HUES48 (cell line): Measurements from ENCODE around the gene SLC27A4.

ENCODE experiments used
- H3K27ac ChIP-seq: one replicate; pipeline ENCODE4 v1.7.0; 2013; ENCODE audit warnings: low read depth, low read length, inconsistent platforms
- H3K27me3 ChIP-seq: 2 replicates; pipeline ENCODE4 v1.6.1; 2013; ENCODE audit warnings: mild to moderate bottlenecking, low read length; ENCODE audit not compliant: control insufficient read depth, insufficient read depth
- H3K36me3 ChIP-seq: 2 replicates; pipeline ENCODE4 v1.6.1; 2013; ENCODE audit warnings: low read length; ENCODE audit not compliant: control insufficient read depth, insufficient read depth
- H3K4me1 ChIP-seq: 2 replicates; pipeline ENCODE4 v1.6.1; 2013; ENCODE audit warnings: mild to moderate bottlenecking, low read length; ENCODE audit not compliant: control insufficient read depth, insufficient read depth
- H3K4me3 ChIP-seq: 2 replicates; pipeline ENCODE4 v1.5.1; 2013; ENCODE audit warnings: mild to moderate bottlenecking, low read depth, low read length
- H3K9ac ChIP-seq: 2 replicates; pipeline ENCODE4 v1.6.1; 2013; ENCODE audit warnings: mild to moderate bottlenecking, low read depth, low read length, moderate library complexity
- H3K9me3 ChIP-seq: 2 replicates; pipeline ENCODE4 v1.6.1; 2013; ENCODE audit warnings: low read length; ENCODE audit not compliant: control insufficient read depth, insufficient read depth

SLC27A4 gene

GRCh38 chr9:128383791-128384190, 43.5 kb downstream of the SLC27A4 start:
- peaks cover 41% of the 10 kb centered on the region for H3K4me1 ChIP-seq
- H3K27ac ChIP-seq: peak overlapping the region; percentile 70

GRCh38 chr9:128384801-128385495, 44.6 kb downstream of the SLC27A4 start:
- peaks cover 32% of the 10 kb centered on the region for H3K36me3 ChIP-seq
- peaks cover 46% of the 10 kb centered on the region for H3K4me1 ChIP-seq
- no peaks in the 10 kb centered on the region for H3K9me3 ChIP-seq
- H3K4me3 ChIP-seq: no peak overlapping the region
- H3K9ac ChIP-seq: no peak overlapping the region
- H3K27ac ChIP-seq: no peak overlapping the region
- H3K27me3 ChIP-seq: peaks cover 80% of the 10 kb centered on the region

More at GRCh38 chr9:128383791-128384190, 43.5 kb downstream of the SLC27A4 start:
- Histone ChIP-seq H3K27me3 (peaks cover 69% of the 10 kb centered on the region), H3K9ac (no peak overlapping the region), H3K9me3 (no peaks in the 10 kb centered on the region), H3K4me3 (0 out of 2 replicates have a peak overlapping the region, but pooled peaks have one; percentile 0), H3K36me3 (peaks cover 24% of the 10 kb centered on the region)

- Histone ChIP-seq H3K9me3 (no peaks in the 10 kb centered on the region), H3K36me3 (peaks cover 32% of the 10 kb centered on the region), H3K4me1 (peaks cover 53% of the 10 kb centered on the region), H3K27ac (no peak overlapping the region), H3K4me3 (no peak overlapping the region), H3K9ac (no peak overlapping the region), H3K27me3 (peaks cover 89% of the 10 kb centered on the region)
Measured at GRCh38 chr9:128385496-128386460, 45.5 kb downstream of the SLC27A4 start.

DNA sequence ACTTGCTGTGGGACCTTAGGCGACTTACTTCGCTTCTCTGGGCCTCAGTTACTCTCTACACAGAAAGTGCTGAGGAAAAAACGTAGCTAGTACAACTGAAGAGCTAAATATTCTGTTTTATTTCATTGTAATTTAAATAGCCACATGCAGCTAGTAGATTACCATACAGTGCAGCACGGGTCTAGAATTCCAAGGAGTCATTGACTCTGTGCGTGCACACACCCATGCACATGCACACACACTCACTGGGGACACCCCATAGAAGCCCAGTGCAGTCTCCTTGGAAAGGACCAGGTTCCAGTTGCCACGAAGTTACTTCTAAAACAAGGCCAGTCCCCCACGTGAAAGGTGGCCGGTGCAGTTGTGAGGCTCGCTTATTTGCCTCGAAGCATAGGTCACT, 47.8 kb downstream of the SLC27A4 start:
- Histone ChIP-seq H3K27ac (no peak overlapping the region), H3K9me3 (no peaks in the 10 kb centered on the region), H3K9ac (no peak overlapping the region), H3K4me1 (peaks cover 56% of the 10 kb centered on the region), H3K27me3 (peaks cover 97% of the 10 kb centered on the region), H3K36me3 (peaks cover 32% of the 10 kb centered on the region), H3K4me3 (no peak overlapping the region)

DNA sequence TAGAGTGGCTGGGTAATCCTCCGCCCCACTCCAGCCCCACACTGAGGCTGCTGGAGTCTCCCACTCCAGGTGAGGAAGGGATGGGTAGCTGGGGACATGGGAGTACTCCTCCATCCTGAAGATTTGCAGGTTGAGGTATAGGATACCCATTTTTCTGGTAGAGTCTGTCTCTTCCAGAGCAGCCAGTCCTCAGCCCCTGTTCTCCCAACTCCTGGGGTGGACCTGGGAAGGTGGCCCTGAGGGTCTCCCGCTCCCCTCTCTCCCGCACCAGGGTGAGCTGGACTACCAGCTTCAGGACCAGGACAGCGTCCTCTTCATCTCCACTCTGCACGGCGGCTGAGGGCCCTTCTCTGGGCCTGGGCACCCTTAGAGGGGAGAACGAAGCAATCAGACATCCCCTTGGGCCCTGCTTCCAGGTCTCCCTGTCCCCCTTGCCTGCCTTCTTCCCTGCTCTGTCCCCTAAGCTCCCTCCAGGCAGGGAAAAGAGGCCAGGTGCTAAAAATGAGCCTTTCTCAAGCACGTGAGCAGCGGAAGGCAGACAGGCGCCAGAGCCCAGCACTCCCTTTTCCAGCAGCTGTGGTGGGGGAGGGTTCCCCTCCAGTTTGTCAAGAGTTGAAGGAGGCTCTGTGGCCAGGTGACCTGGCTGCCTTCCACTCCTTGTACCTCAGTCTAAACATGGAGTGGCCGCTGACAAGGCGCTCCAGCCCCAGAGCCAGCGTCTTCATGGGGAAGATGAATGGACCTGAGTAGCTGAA, 49.2 kb downstream of the SLC27A4 start:
- peaks cover 54% of the 10 kb centered on the region for H3K4me1 ChIP-seq
- H3K9ac ChIP-seq: no peak overlapping the region
- H3K9me3 ChIP-seq: no peaks in the 10 kb centered on the region
- peaks cover 29% of the 10 kb centered on the region for H3K36me3 ChIP-seq
- no peak overlapping the region for H3K27ac ChIP-seq
- no peak overlapping the region for H3K4me3 ChIP-seq
- H3K27me3 ChIP-seq: peaks cover 97% of the 10 kb centered on the region

DNA sequence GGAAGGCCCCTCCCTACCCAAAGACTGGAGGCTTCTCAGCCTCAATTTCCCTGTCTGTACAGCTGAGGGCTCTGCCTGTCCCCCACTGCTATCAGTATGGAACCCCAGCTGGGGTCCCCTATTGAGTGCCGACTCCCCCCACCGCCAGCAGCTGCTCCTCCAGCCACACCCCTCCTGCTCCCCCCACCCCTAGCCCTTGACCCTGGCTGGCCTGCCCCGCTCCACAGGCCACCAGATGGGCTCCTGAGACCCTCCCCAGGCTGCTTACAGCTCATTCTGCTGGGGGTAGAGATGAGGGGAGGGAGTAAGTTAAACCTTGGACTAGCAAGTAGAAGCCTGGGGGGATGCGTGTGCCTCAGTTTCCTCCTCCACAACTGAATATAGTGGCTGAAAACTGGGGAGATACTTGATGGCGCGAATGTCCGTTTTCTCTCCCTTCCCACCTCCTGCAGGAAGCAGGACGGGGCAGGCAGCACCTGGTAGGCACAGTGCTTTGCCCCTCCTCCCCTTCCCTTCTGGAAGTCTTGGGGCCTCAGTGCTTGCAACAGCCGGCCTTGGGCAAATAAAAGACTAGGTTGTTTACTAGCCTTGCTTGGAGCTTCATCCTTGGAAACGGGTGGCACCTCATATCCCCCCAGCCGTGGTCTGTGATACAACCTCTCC, 50.0 kb downstream of the SLC27A4 start:
- Histone ChIP-seq H3K4me1 (peaks cover 52% of the 10 kb centered on the region), H3K27me3 (peaks cover 97% of the 10 kb centered on the region)

DNA sequence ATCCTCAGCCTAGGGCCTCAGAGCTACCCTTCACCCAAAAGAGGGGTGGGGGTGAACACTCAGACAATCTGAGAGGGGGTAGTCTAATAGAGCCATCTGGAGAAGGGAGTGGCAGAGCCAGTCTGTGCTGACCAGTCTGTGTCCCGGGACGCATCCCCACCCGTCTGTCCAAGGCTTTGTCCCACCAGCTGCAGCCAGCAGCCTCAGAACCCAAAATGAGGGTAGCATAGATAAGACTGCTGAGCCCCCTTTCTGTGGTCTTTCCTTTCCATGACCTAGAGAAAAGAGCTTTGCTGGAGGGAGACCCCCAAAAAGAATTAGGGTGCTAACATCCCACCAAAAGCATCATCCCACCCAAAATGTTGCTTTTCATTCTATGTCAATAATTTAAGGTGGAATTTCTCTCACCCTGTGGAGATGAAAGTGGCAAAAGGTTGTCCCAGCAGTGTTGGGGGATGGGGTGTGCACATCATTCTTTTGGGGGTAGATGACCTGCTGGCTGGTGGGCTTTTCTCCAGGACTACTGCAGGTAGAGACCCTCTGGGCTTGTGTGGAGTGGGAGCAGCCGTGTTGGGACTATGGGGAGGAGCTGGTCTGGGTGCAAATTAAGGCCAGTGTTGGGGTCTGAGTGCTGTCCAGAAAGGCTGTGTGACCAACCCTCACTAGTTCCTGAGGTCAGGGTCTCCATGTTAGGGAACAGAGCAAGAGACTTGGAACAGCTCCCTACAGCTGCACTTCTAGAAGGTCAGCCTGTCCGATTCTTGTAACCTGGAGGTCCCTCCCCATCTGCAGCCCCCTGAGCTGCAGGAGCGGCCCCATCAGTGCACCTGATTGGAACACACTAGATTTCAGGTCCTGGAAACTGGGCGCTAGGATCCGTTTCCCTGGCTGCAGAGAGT, 50.7 kb downstream of the SLC27A4 start:
- peaks cover 99% of the 10 kb centered on the region for H3K27me3 ChIP-seq
- H3K27ac ChIP-seq: no peak overlapping the region
- H3K4me1 ChIP-seq: peaks cover 45% of the 10 kb centered on the region
- no peak overlapping the region for H3K4me3 ChIP-seq
- peaks cover 29% of the 10 kb centered on the region for H3K36me3 ChIP-seq
- no peaks in the 10 kb centered on the region for H3K9me3 ChIP-seq
- no peak overlapping the region for H3K9ac ChIP-seq

More for the DNA sequence above, 50.0 kb downstream of the SLC27A4 start:
- Histone ChIP-seq H3K36me3 (peaks cover 29% of the 10 kb centered on the region), H3K27ac (no peak overlapping the region), H3K9ac (no peak overlapping the region), H3K4me3 (no peak overlapping the region), H3K9me3 (no peaks in the 10 kb centered on the region)

- peaks cover 27% of the 10 kb centered on the region for H3K36me3 ChIP-seq
- no peak overlapping the region for H3K27ac ChIP-seq
- H3K4me3 ChIP-seq: peak overlapping the region; percentile 48; the same call in 1 of the 2 replicates
- H3K9me3 ChIP-seq: no peaks in the 10 kb centered on the region
- peaks cover 99% of the 10 kb centered on the region for H3K27me3 ChIP-seq
- peaks cover 48% of the 10 kb centered on the region for H3K4me1 ChIP-seq
- H3K9ac ChIP-seq: no peak overlapping the region
Measured at GRCh38 chr9:128391956-128392301, 51.6 kb downstream of the SLC27A4 start.

DNA sequence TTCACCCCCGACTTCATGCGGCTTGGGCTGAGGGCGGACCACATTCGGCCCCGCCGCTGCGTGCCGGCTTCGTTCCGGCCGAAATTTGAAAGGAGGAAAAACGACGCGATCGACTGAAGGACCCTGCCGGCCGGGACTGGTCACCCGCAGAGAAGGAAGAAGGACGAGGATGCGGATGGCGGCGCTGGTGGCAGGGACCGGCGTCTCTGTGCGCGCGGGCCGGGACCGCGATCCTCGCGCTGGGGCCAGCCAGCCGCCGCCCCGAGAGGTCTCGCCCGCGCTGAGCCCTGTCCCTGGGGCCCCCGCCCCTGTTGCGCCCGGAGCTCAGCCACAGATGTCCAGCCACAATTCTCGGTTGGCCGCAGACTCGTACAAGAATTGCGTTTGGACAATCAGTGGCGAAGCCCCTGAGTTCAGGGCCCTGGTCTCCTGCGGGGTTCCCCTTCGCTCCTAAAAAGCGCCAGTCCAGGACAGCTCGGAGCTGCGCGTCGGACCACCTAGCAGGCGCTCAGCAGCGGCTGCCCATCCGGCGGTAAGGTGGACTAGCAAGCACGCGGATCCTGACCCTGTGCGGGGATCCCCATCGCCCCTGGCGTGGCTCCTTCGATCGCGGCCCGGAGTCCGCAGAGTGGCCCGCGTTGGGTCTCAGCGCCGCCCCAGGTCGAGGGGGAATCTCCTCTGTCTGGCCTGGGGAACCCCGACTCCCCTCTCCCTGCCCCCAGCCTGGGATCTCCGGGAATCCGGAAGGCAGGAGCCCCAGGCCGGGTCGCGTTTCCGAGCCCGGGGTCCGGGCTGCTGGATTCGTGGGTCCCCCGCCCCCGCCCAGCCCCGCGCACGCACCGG, 52.2 kb downstream of the SLC27A4 start:
- Histone ChIP-seq H3K9ac (no peak overlapping the region), H3K27ac (no peak overlapping the region), H3K4me1 (peaks cover 54% of the 10 kb centered on the region), H3K4me3 (peak overlapping the region; percentile 48), H3K9me3 (no peaks in the 10 kb centered on the region), H3K27me3 (peaks cover 99% of the 10 kb centered on the region), H3K36me3 (peaks cover 21% of the 10 kb centered on the region)
